ENCODE measurements around the gene ZNF32. TPM values are rescaled to one million over a fixed set of nuclear protein-coding genes. Genes with fewer than 3 reads are reported as not detected.

Gene ZNF32
- total and polyA plus RNA-seq, 2 of the 8 experiments (the other 6 are each of a cell fraction or from before 2014, with no cell fraction given): 17.2 to 22.5 TPM

DNA sequence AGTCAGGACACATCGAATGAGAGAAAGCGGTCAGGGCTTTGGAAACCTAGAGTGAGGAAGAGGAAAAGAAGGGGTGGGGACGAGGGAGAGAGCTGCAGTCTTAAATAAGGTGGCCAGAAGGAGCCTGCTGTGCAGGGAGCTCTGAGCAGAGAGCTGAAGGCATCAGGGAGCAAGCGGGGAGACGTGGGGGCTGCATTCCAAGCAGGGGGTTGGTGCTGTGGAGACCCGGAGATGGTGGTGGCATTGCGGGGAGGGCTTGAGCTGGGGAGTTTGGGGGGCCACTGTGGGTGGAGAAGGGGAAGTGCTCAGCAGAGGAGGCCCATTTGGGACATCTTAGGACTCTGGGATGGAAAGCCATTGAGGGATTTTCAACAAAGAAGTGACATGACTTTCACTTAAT, 38.7 kb upstream of the ZNF32 start:
- Histone ChIP-seq H2AFZ (ENCODE audit: low read length) (no peak overlapping the region), H3K27me3 (replicated peaks in 1 of 4; ENCODE audit: control insufficient read depth in 3 of 4, extremely low read depth in 1 of 4, insufficient read depth in 3 of 4, low read length in 3 of 4) (peaks cover 0 to 34% (median 22%) of the 10 kb centered on the region in 4 experiments; a peak in 6 of 7 replicates), H4K20me1 (replicated peaks in 1 of 2; ENCODE audit: control insufficient read depth in 1 of 2, insufficient read depth in 2 of 2, low read length in 2 of 2) (no peaks in the 10 kb centered on the region), H3K23ac (ENCODE audit: insufficient read length) (no peak overlapping the region), H3K9ac (replicated peaks in 1 of 4; ENCODE audit: extremely low read depth in 1 of 4, low read depth in 3 of 4, low read length in 3 of 4) (no peak overlapping the region), H3K36me3 (ENCODE audit: control insufficient read depth in 2 of 4, insufficient read depth in 4 of 4, low read length in 3 of 4) (no peaks in the 10 kb centered on the region), H2AK5ac (ENCODE audit: low read depth, low read length) (no peak overlapping the region), H3K27ac (ENCODE audit: low read depth, low read length) (no peak overlapping the region), H3K4me1 (replicated peaks in 1 of 4; ENCODE audit: control insufficient read depth in 3 of 4, insufficient read depth in 4 of 4, low read length in 3 of 4) (peaks cover 0 to 3% (median 1%) of the 10 kb centered on the region in 4 experiments; a peak in 4 of 7 replicates), H4K91ac (replicated peaks; ENCODE audit: insufficient read length, low read length) (no peak overlapping the region), H3K4ac (replicated peaks; ENCODE audit: insufficient read length, low read depth, low read length) (no peak overlapping the region), H4K8ac (ENCODE audit: extremely low read depth, insufficient read depth, low read length) (no peak overlapping the region), H2BK15ac (ENCODE audit: low read length) (no peak overlapping the region), H3K23me2 (ENCODE audit: low read depth, low read length) (peaks cover 7% of the 10 kb centered on the region; the same call in 1 of the 2 replicates), H2BK12ac (ENCODE audit: low read depth, low read length) (no peak overlapping the region), H3K9me3 (ENCODE audit: insufficient read depth in 2 of 2, low read depth in 1 of 2, low read length in 1 of 2) (no peaks in the 10 kb centered on the region), H2BK120ac (replicated peaks; ENCODE audit: low read depth, low read length) (no peak overlapping the region), H3K4me2 (ENCODE audit: insufficient read depth in 1 of 2, low read depth in 2 of 2, low read length in 2 of 2) (no peak overlapping the region), H3K14ac (ENCODE audit: insufficient read length) (no peak overlapping the region), H2BK20ac (ENCODE audit: low read length) (no peak overlapping the region), H2BK5ac (ENCODE audit: low read depth, low read length) (no peak overlapping the region), H3K79me2 (ENCODE audit: control insufficient read depth in 1 of 2, insufficient read depth in 2 of 2, low read length in 2 of 2) (no peaks in the 10 kb centered on the region), H3K79me1 (ENCODE audit: low read depth, low read length) (no peaks in the 10 kb centered on the region), H3K18ac (ENCODE audit: extremely low read depth, low read length) (no peak overlapping the region), H4K5ac (ENCODE audit: insufficient read length, low read depth, low read length) (no peak overlapping the region), H3K4me3 (ENCODE audit: extremely low read depth in 1 of 4, insufficient read depth in 2 of 4, low read depth in 3 of 4, low read length in 4 of 4) (no peak overlapping the region), H3K56ac (replicated peaks; ENCODE audit: insufficient read length, low read depth, low read length) (no peak overlapping the region)
- 89% methylated on average over 7 of the region's 7 CpGs; no CpG with 5 or more reads in 1 of the 2 experiments for WGBS, 2 experiments (ENCODE audit: extremely low coverage in 1 of 2, insufficient coverage in 1 of 2, insufficient read length in 1 of 2, insufficient replicate concordance in 2 of 2, low coverage in 1 of 2, low lambda C conversion rate in 2 of 2, missing lambda C conversion rate in 1 of 2)
- ChIA-PET POLR2A (ENCODE audit: partially characterized antibody) (interaction anchor here (0.6 kb wide), 1 partner anchor 291 kb away, joined by 3 read pairs; no protein-coding TSS in a partner anchor), CTCF (ENCODE audit: partially characterized antibody) (interaction anchor here (0.6 to 1.5 kb wide), 7 partner anchors 67 to 1226 kb away, joined by 3 to 6 read pairs (median 3); no protein-coding TSS in a partner anchor)
- no peak for FAIRE-seq
- no peak for DNase-seq (ENCODE audit: low read depth in 1 of 2, low spot score in 2 of 2)
- TF ChIP-seq JUN (IDR thresholded peaks at IDR 0.05; ENCODE audit: low read depth, low read length) (no peak), RXRA (IDR thresholded peaks at IDR 0.05; ENCODE audit: insufficient read depth, low read depth, low read length) (no peak), RAD21 (IDR thresholded peaks at IDR 0.05 in 1 of 2, conservative IDR thresholded peaks at IDR 0.05 in 1 of 2; ENCODE audit: low read depth in 2 of 2, low read length in 2 of 2) (no peak), RFX5 (IDR thresholded peaks at IDR 0.05; ENCODE audit: borderline replicate concordance, low read depth, low read length) (no peak), ZNF274 (IDR thresholded peaks at IDR 0.05; ENCODE audit: borderline replicate concordance, extremely low read depth, low read length) (no peak), CHD1 (IDR thresholded peaks at IDR 0.05; ENCODE audit: low read depth, low read length) (no peak), SP4 (IDR thresholded peaks at IDR 0.05; ENCODE audit: low read length) (no peak), POLR2A (IDR thresholded peaks at IDR 0.05; ENCODE audit: control extremely low read depth in 1 of 2, low read depth in 2 of 2, low read length in 2 of 2) (no peak), SP1 (IDR thresholded peaks at IDR 0.05; ENCODE audit: low read depth, low read length) (no peak), CREB1 (IDR thresholded peaks at IDR 0.05) (no peak)
